ENCODE results near the gene CRHR2. TPM values are rescaled to one million over a fixed set of nuclear protein-coding genes. Genes with fewer than 3 reads are reported as not detected.
"Not testable (repeated sequence)": the region's sequence is repeated elsewhere in the genome, so short reads cannot be mapped to it uniquely, and the experiment has no call there.

Gene CRHR2
- polyA plus RNA-seq, 3 donors, result 0.21 to 1.1 (median 0.22) TPM

DNA sequence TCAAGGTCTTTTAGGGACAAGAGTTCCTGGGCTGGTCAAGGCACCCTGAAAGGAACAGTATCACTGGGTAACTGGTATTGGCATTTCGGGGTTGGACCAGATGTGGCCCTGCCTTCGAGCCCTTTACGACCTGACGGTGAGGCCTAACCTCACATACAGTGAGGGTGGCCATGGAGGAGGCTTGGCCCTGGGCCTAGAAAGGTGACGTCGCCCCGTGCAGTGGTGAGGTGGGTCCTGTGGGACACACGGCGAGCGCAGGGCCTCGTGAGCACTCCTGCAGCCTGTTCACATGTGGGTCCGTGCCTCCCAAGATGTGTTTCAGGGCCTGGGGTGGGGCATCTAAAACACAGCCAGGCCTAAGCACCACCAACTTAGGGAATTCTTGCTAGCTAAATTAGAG, 36.1 kb downstream of the CRHR2 start:
- 92 to 94% (median 93%) methylated on average over 12 of the region's 12 CpGs for WGBS, 3 donors
- H3K27ac ChIP-seq (ENCODE audit: low read depth, low read length), result no peak overlapping the region

DNA sequence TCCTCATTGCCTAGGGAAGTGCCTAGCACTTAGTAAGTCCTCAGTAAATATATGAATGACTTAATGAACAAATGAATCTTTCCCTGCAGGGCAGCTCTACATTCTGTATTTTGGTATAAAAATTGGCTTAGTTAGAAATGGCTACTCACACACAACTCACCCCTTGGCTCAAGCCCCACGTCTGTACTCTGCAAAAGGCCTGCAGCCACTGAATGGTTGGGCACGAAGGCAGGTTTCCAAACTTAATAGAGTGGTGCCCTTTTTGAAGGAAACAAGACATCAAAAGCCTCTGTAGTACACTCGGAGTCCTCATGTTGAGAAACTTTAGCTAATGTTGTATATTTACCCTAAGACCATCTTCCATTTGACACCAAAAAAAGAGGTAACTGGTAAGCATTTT, 36.6 kb downstream of the CRHR2 start:
- WGBS, 3 donors, result 89 to 97% (median 93%) methylated on average over 3 of the region's 3 CpGs

DNA sequence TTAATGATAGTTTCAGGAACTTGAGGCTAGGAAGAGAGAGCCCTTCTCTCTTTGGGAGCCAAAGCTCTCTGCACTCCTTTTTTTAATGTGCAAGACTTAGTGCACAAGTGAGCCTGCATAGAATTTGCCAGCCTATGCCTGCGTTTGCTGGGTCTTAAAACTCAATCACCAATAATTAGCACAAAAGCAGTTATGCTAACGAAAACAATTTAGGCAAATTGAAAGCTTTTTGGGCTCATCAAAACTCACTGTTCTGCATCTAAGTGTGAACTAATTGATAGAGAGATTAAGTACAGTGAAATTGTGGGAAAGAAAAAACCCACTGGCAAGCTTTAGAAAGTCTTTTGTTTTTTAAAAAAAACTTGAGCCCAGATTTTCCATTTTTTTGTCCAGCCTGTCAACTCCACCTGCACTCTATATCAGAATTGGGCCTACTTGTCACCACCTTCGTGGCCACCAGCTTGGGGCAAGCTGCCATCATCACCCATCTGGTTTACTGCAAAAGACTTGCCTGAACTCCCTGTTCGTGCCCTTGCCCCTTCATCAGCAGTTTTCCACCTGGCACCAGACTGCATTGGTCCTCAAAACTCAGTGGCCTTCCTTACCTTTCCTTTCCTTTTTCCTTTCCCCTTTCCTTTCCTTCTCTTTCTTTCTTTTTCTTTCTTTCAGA, 37.8 kb downstream of the CRHR2 start:
- no peak overlapping the region for H3K27ac ChIP-seq (ENCODE audit: low read depth, low read length)
- 71 to 94% (median 92%) methylated on average over 4 of the region's 4 CpGs for WGBS, 3 donors

More for the DNA sequence above, 36.6 kb downstream of the CRHR2 start:
- no peak overlapping the region for H3K27ac ChIP-seq (ENCODE audit: low read depth, low read length)

DNA sequence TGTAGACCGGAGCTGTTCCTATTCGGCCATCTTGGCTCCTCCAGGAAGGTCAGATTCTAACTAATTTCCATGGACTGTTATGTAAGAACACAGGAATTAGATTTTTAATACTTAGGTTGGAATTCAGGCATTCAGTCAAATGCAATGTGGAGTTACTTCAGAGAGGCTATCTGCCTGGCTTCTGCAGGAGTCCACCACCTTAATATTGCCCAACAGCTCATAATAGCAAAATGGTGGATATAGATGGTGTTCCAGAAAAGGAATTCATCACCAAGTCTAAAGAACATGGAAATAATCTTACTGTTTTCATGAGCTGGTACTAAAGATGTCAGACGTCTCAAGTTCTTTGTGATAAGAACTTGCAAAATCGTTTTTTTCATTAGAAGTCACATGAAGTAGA, 39.5 kb downstream of the CRHR2 start:
- 73 to 86% (median 78%) methylated on average over 4 of the region's 4 CpGs for WGBS, 3 donors
- H3K27ac ChIP-seq (ENCODE audit: low read depth, low read length), result no peak overlapping the region

DNA sequence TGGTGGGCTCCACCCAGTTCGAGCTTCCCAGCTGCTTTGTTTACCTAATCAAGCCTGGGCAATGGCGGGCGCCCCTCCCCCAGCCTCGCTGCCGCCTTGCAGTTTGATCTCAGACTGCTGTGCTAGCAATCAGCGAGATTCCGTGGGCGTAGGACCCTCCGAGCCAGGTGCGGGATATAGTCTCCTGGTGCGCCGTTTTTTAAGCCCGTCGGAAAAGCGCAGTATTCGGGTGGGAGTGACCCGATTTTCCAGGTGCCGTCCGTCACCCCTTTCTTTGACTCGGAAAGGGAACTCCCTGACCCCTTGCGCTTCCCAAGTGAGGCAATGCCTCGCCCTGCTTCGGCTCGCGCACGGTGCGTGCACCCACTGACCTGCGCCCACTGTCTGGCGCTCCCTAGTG, 39.9 kb downstream of the CRHR2 start:
- H3K27ac ChIP-seq (ENCODE audit: low read depth, low read length), result not testable (repeated sequence)
- WGBS, 3 donors, result 62 to 77% (median 76%) methylated on average over 10 to 15 of the region's 29 CpGs

DNA sequence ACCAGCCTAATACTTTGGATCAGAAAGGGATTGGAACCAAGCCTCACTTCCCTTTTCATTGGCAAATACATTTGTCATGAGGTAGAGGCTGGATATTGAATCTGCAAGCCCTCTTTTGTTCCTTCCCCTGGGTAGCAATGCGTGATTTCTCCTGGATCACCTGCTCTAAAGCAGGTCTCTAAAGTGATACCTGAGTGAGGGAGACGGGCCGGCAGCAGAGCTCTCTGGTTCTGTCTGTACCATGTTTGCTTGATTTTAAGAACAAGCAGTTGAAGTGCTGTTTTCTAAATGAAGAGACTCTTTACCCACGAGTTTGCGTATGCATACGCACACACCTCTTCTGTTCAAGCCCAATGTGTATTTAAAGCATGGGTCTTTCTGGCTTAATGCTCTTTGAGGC, 46.5 kb downstream of the CRHR2 start:
- H3K27ac ChIP-seq (ENCODE audit: low read depth, low read length), result no peak overlapping the region
- WGBS, 3 donors, result 82 to 99% (median 95%) methylated on average over 6 of the region's 6 CpGs

DNA sequence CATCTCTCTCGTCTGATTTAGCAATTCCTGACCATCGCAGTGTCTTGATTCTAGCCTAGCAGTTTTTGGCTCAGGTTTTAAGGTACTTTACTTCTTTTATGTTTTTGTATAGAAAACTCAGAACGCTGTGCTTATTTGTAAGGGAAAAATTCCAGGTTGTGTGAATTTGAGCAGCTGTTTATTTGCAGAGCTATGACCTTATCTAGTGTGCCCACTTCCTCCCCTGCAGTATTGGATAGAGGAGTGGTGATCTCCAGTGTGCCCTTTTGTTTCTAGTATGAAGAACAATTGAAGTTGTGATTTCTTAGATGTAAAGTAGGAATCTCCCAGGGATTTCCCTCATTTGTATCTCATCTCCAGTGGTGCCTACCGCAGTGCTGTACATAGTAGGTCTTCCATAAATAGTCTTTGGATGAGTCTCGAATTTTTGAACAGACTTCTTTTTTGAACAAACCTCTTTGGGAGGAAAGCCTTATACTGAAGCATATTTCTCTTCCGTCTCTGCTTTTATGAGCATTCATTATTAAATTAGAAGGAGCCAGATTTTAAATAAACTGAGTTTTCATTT, 47.5 kb downstream of the CRHR2 start:
- no peak overlapping the region for H3K27ac ChIP-seq (ENCODE audit: low read depth, low read length)
- whole genome bisulfite sequencing, 3 donors, result 39 to 90% (median 90%) methylated on average over 6 of the region's 6 CpGs

DNA sequence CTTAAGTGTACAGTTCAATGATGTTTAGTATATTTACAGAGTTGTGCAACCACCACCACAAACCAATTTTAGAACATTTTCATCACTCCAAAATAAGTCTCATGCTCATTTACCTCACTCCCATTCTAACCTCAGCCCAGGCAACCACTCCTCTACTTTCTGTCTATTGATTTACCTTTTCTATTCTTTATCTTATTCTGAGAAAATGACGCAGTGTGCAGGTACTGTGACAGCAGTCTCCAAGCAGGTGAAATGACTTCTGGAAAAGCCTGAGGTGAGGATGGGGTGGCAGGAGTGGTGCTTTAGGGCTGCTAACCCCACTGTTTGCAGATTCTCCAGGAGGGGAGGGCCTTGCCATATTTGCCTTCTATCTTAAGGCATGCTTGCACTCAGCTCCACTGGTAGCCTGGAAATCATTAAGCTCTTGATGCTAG, 48.0 kb downstream of the CRHR2 start:
- WGBS, 3 donors, result 42 to 93% (median 92%) methylated on average over 1 of the region's 1 CpG

DNA sequence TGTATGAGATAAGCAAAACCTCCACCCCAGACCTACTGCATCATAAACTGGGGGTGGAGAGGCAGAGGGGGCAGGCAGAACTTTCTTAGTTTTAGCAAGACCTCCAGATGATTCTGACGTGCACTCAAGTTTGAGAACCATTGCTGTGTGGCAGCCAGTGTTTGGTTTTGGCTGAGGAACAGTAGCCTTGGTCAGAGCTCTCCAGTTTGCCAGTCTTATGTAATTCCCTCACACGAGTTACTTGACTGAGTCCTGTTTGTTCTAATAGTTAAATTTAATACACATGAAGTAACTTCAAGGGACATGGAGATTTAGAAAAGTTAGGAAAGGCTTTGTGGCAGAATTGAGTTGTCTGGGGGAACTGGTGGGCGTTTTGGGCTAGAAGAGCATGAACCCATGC, 49.0 kb downstream of the CRHR2 start:
- WGBS, 3 donors, result 57 to 91% (median 84%) methylated on average over 3 of the region's 3 CpGs
- H3K27ac ChIP-seq (ENCODE audit: low read depth, low read length), result no peak overlapping the region

More for the DNA sequence above, 48.0 kb downstream of the CRHR2 start:
- no peak overlapping the region for H3K27ac ChIP-seq (ENCODE audit: low read depth, low read length)

DNA sequence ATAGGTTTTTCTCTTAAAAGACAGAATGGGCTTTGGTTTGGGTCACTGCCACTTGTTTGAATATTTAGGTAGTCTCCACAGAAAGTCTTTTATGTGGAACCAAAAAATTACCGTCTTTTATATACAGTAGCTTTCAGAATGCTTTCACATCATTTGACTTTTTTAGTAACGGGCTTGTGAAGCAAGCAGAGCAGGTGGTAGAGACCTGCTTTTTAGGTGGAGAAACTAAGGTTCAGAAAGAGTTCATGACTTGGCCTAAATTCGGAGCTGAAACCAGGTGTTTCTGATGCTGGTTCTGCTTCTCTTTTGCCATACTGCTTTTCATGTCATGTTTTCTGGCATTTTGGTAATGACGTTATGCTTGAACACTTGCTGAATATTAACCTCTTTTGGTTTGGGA, 51.3 kb downstream of the CRHR2 start:
- 92 to 95% (median 94%) methylated on average over 4 of the region's 4 CpGs for WGBS, 3 donors
- H3K27ac ChIP-seq (ENCODE audit: low read depth, low read length), result no peak overlapping the region

DNA sequence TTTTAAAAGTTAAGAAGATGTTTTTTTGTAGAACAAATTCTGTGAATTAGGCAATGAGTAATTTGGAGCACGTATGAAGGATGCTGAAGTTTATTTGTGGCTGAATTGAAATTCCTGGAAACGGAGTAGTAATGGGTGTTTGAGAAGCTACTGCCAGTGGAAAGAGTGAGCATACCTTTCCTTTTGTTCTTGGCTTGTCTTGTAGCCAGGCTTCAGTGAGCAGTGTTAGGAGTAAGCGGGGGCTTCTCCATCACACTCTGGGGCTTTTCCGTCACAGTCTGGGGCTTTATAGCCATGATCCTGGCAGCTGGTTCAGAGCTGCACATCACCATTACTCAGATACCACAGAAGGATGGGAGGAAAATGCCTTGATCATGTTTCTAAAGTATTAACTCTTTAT, 55.2 kb downstream of the CRHR2 start:
- WGBS, 3 donors, result 92 to 96% (median 93%) methylated on average over 4 of the region's 4 CpGs
- H3K27ac ChIP-seq (ENCODE audit: low read depth, low read length), result no peak overlapping the region

DNA sequence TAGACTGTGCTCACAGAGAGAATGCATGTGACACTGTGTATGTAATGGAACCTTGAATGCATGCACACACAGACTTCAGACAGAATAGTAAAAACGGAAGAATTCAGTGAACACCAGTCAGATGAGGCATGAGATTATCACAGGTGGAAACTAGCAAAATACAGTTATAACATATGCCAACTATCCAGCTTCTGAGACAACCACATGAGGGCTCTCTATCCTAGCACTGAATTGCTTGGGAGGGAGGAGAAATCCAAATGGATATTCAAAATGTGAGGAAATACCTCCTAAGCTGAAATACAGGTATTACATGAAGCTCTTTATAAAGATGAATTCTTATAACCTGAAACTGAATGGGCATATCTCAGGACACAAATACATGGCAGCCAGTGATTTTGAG, 57.0 kb downstream of the CRHR2 start:
- 33 to 86% (median 82%) methylated on average over 1 of the region's 1 CpG for WGBS, 3 donors

DNA sequence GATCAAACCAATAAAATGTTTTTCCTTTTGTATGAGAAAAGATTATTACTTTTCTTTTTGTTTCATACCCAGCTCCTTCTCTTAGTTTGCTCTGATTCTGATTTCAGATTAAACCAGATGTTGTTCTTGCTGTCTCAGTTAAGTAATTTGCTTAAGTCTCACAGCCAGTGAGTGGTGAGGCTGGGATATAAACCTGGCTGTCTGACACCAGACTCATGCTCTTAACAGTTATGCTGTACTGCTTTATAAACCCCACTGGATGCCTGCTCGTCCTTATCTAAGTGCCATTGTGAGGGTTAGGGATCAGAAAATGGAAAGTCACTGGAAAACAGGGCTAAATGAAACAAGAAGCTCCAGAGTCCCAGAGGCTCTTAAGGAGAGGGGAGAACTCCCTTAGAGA, 63.3 kb downstream of the CRHR2 start:
- 50 to 84% (median 81%) methylated on average over 1 of the region's 1 CpG for WGBS, 3 donors
- no peak overlapping the region for H3K27ac ChIP-seq (ENCODE audit: low read depth, low read length)

More for the DNA sequence above, 57.0 kb downstream of the CRHR2 start:
- H3K27ac ChIP-seq (ENCODE audit: low read depth, low read length), result no peak overlapping the region

DNA sequence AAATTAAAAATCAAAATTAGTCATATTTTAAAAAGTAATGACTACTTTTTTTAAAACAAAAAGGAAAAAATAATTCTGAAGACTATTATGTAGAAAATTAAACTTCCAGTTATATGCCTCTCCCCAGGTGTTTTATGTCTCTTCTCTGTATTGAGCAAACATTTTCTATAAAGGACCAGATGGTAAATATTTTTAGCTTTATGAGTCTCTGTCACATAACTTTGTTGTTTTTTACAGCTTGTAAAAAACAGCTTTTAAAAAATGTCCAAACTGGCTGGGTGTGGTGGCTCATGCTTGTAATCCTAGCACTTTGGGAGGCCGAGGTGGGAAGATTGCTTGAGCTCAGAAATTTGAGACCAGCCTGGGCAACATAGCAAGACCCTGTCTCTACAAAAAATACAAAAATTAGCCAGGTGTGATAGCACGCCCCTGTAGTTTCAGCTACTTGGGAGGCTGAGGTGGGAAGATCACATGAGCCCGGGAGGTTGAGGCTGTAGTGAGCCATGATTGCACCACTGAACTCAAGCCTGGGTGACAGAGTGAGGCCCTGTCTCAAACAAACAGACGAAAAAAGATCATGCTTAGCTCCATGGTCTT, 64.1 kb downstream of the CRHR2 start:
- 93 to 94% (median 93%) methylated on average over 4 of the region's 4 CpGs for WGBS, 3 donors
- no peak overlapping the region for H3K27ac ChIP-seq (ENCODE audit: low read depth, low read length)

DNA sequence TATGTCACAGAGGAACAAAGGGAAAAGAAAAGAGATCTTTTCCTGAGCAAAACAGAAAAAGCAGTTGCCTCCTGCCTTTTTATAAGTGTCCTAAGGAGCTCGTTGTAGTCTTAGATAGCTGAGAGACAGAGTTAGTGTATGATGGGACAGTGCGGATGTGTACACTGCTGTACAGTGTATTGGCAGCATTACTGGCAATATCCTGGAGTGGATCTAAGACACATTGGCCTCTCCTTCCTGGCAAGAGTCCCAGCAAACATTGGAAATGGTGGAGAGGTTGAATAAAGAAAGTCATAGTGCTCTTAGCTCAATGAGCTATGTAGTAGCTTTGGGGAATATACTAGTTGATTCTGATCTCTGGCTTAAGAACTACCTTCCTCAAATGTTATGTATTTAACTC, 64.9 kb downstream of the CRHR2 start:
- no peak overlapping the region for H3K27ac ChIP-seq (ENCODE audit: low read depth, low read length)
- 81 to 94% (median 82%) methylated on average over 2 of the region's 2 CpGs for WGBS, 3 donors

DNA sequence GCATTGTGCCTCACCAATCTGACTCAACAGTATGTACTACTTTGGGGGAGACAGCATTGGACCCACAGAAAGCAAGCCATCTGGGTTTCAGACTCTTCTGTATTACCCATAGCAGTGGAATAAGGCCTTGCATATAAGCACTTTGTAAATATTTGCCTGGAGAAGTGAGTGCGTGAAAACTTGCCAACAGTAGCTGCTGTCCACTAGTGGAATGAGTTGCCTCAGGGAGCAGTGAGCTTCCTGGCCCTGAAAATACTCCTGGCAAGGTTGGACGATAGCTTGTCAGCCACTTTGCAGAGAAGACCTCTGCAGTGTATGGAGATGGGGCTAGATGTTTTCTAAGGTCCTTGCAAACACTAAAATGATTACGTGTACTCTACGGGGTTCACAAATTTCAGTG, 65.9 kb downstream of the CRHR2 start:
- 68 to 95% (median 89%) methylated on average over 4 of the region's 4 CpGs for WGBS, 3 donors
- H3K27ac ChIP-seq (ENCODE audit: low read depth, low read length), result no peak overlapping the region

DNA sequence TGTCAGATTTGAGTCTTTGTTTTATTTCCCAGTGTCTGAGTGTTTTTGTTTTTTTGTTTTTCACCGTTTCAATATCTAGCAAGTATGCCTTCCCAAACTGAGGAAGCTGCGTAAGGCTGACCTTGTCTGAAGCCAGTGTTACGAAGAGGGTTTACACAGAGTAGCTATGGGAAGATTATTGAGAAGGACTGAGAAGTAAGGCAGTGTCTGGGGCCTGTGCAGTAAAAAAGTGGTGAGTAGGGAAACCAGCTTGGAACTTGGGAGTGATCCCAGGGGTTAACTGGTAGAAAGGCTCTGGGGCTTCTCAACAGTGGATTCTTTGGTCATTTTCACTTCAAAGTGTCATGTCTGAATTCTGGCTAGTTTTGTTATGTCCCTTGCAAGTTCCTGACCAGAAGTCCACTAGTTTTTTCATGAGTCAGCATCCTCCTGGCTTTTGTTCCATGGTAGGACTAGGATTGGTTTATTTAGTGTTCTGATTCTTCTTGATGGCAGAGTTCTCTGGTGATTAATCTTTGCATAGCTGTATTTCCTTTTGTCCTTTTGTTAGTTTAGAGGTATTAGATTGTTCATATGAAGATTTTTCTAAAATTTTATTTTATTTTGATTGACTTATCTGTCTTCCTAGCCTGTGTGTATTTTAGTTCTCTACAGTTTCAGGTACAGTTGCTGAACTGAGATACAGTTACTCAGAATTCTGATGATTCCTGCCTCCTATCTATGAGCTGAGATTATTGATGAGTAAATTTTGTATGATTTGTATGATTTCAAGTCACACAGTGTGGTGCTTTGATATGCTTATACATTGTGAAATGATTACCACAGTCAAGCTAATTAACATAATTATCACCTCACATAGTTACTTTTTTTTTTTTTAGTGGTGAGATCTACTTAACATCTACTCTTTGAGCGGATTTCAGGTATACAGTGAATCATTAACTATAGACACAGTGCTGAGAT, 68.6 kb downstream of the CRHR2 start:
- WGBS, 3 donors, result 86 to 95% (median 94%) methylated on average over 4 of the region's 4 CpGs
- no peak overlapping the region for H3K27ac ChIP-seq (ENCODE audit: low read depth, low read length)

DNA sequence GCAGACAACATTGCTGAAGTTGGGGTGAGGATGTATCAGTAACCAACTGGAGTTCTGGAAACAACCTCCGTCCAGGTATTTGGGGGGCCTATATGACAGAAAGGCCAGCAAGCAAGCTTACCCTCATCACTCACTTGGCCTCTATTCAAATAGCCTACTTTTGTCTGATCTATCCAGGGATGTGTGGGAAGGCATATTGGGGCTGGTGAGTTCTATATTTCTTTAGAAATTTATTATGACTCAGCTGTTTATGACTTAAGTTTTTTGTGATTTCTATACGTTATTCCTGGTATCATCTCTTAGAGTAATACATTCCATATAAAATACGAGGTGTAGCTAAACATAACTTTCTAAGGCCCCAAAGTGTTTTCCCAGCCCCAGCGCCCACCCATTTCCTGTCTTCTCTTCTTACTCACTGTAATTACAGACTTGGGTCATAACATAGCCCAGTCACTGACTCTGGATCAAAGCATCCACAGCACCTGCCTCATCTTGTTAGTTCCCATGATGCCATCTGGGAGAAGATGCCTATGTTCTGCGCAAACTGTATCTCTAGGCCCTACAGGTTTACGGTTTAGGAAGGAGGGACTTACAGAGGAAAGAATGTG, 69.5 kb downstream of the CRHR2 start:
- no peak overlapping the region for H3K27ac ChIP-seq (ENCODE audit: low read depth, low read length)
- 87 to 93% (median 89%) methylated on average over 6 of the region's 6 CpGs for WGBS, 3 donors
